ENCODE measurements around the gene CDH15. TPM values are rescaled to one million over a fixed set of nuclear protein-coding genes. Genes with fewer than 3 reads are reported as not detected.
A peak's percentile ranks its signal among the peaks of the same experiment; 100 is the strongest.
"Not testable (repeated sequence)": the region's sequence is repeated elsewhere in the genome, so short reads cannot be mapped to it uniquely, and the experiment has no call there.

The CDH15 gene
- total and polyA plus RNA-seq, 5 donors from 2014 or later, result 0.17 TPM; not detected in 4

- H3K9me3 Mint-ChIP-seq, result peaks cover 0 to 5% (median 0%) of the 10 kb centered on the region in 7 donors
- peaks cover 11% of the 10 kb centered on the region for H3K27me3 Mint-ChIP-seq
- Histone ChIP-seq H3K27ac (ENCODE audit: insufficient read depth, low read length, poor library complexity, severe bottlenecking) (no peak overlapping the region), H3K4me1 (ENCODE audit: control insufficient read depth, insufficient read depth, low read length, poor library complexity, severe bottlenecking) (peaks cover 7% of the 10 kb centered on the region), H3K27me3 (ENCODE audit: control insufficient read depth, insufficient read depth, low read length) (no peaks in the 10 kb centered on the region), H3K4me3 (ENCODE audit: low read depth, low read length) (no peak overlapping the region), H3K9me3 (ENCODE audit: control insufficient read depth in 2 of 2, low read length in 2 of 2) (no peaks in the 10 kb centered on the region), H3K36me3 (ENCODE audit: control insufficient read depth, insufficient read depth, low read length) (no peaks in the 10 kb centered on the region)
- H3K4me3 Mint-ChIP-seq, result peak overlapping the region; percentile 12 to 85 (median 62)
- peak overlapping the region in 2 of 3 donors; percentile 47 to 62 for H3K27ac Mint-ChIP-seq
- DNase-seq, result no peak
- H3K4me1 Mint-ChIP-seq, result peaks cover 0 to 10% (median 4%) of the 10 kb centered on the region in 4 donors
- ATAC-seq (ENCODE audit: low read depth in 2 of 2), result no peak
- H3K36me3 Mint-ChIP-seq, result no peaks in the 10 kb centered on the region
Observed at GRCh38 chr16:89191033-89191900, 19.7 kb downstream of the CDH15 start.

DNA sequence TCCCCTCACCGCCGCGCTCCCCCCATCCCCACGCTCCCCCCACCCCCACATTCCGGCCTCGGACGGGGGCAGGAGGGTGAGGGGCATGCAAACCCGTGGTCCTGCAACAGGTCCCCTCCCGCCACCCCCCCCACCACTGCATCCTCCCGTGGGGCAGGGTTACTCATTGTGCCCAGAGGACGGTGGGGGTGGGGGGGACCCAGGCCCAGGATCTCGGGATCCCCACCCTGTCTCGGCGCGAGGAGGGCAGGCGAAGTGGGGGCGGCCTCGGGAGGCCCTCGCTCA lies 20.3 kb downstream of the CDH15 start:
- Mint-ChIP-seq H3K4me3 (no peak overlapping the region), H3K27me3 (peaks cover 11% of the 10 kb centered on the region), H3K27ac (no peak overlapping the region), H3K9me3 (peaks cover 0 to 5% (median 0%) of the 10 kb centered on the region in 7 donors), H3K36me3 (no peaks in the 10 kb centered on the region), H3K4me1 (peaks cover 0 to 10% (median 4%) of the 10 kb centered on the region in 4 donors)
- Histone ChIP-seq H3K4me1 (ENCODE audit: control insufficient read depth, insufficient read depth, low read length, poor library complexity, severe bottlenecking) (peaks cover 7% of the 10 kb centered on the region), H3K36me3 (ENCODE audit: control insufficient read depth, insufficient read depth, low read length) (no peaks in the 10 kb centered on the region), H3K9me3 (ENCODE audit: control insufficient read depth in 2 of 2, low read length in 2 of 2) (no peaks in the 10 kb centered on the region), H3K27me3 (ENCODE audit: control insufficient read depth, insufficient read depth, low read length) (no peaks in the 10 kb centered on the region), H3K27ac (ENCODE audit: insufficient read depth, low read length, poor library complexity, severe bottlenecking) (peak overlapping the region; percentile 23), H3K4me3 (ENCODE audit: low read depth, low read length) (no peak overlapping the region)
- no peak for ATAC-seq (ENCODE audit: low read depth in 2 of 2)
- no peak for DNase-seq

GRCh38 chr16:89192186-89192955 lies 20.8 kb downstream of the CDH15 start:
- H3K27me3 Mint-ChIP-seq; H3K4me1 ChIP-seq (ENCODE audit: control insufficient read depth, insufficient read depth, low read length, poor library complexity, severe bottlenecking); H3K4me3 ChIP-seq (ENCODE audit: low read depth, low read length); H3K9me3 Mint-ChIP-seq; H3K27ac Mint-ChIP-seq; H3K36me3 Mint-ChIP-seq; H3K27me3 ChIP-seq (ENCODE audit: control insufficient read depth, insufficient read depth, low read length); H3K9me3 ChIP-seq (ENCODE audit: control insufficient read depth in 2 of 2, low read length in 2 of 2); H3K36me3 ChIP-seq (ENCODE audit: control insufficient read depth, insufficient read depth, low read length): not testable (repeated sequence)
- peak overlapping the region; percentile 23 for H3K27ac ChIP-seq (ENCODE audit: insufficient read depth, low read length, poor library complexity, severe bottlenecking)
- ATAC-seq (ENCODE audit: low read depth in 2 of 2) (peak; percentile 4 to 19), DNase-seq (peak; percentile 38 to 78 (median 76))
- peak overlapping the region in 1 of 4 donors; percentile 46 for H3K4me3 Mint-ChIP-seq
- H3K4me1 Mint-ChIP-seq, result peaks cover 0 to 10% (median 4%) of the 10 kb centered on the region in 4 donors

- Mint-ChIP-seq H3K9me3 (peaks cover 0 to 5% (median 0%) of the 10 kb centered on the region in 7 donors), H3K36me3 (no peaks in the 10 kb centered on the region), H3K4me1 (peaks cover 0 to 10% (median 4%) of the 10 kb centered on the region in 4 donors), H3K4me3 (peak overlapping the region in 1 of 4 donors; percentile 46), H3K27ac (no peak overlapping the region), H3K27me3 (peaks cover 6% of the 10 kb centered on the region)
- H3K27me3 ChIP-seq (ENCODE audit: control insufficient read depth, insufficient read depth, low read length), result no peaks in the 10 kb centered on the region
- H3K27ac ChIP-seq (ENCODE audit: insufficient read depth, low read length, poor library complexity, severe bottlenecking), result no peak overlapping the region
- ATAC-seq (ENCODE audit: low read depth in 2 of 2), result peak; percentile 28 to 40
- H3K9me3 ChIP-seq (ENCODE audit: control insufficient read depth in 2 of 2, low read length in 2 of 2), result no peaks in the 10 kb centered on the region
- H3K36me3 ChIP-seq (ENCODE audit: control insufficient read depth, insufficient read depth, low read length), result no peaks in the 10 kb centered on the region
- peaks cover 7% of the 10 kb centered on the region for H3K4me1 ChIP-seq (ENCODE audit: control insufficient read depth, insufficient read depth, low read length, poor library complexity, severe bottlenecking)
- H3K4me3 ChIP-seq (ENCODE audit: low read depth, low read length), result no peak overlapping the region
- DNase-seq, result peak; percentile 49 to 62 (median 50)
Observed at GRCh38 chr16:89192956-89193575, 21.5 kb downstream of the CDH15 start.

DNA sequence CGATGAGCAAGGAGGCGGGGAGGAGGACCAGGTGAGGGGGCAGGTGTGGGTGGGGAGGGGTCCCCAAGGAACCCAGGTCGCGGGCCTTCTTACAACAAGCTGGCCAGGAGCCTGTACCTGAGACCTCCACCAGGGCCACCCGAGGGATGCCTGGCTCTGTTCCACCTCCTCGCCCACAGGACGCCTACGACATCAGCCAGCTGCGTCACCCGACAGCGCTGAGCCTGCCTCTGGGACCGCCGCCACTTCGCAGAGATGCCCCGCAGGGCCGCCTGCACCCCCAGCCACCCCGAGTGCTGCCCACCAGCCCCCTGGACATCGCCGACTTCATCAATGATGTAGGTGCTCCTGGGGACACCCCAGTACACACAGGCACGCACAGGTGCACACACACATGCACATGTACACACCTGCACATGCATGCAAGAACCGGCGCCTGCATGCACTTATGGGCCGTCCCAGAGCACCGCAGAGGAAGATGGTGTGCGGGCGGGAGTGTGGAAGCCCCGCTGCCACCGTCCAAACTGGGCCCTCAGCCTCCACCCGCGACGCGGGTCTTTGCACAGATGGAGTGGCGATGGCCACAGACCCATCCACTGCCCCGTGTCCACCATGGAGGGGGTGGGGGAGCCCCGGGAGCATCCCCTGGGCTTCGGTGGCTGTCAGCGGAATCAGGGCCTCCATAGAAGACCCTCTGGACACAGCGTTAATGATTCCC lies 22.2 kb downstream of the CDH15 start:
- ATAC-seq (ENCODE audit: low read depth in 2 of 2) (no peak), DNase-seq (no peak)
- H3K27me3 Mint-ChIP-seq, result peaks cover 6% of the 10 kb centered on the region
- peak overlapping the region in 1 of 4 donors; percentile 26 for H3K4me3 Mint-ChIP-seq
- Histone ChIP-seq H3K27ac (ENCODE audit: insufficient read depth, low read length, poor library complexity, severe bottlenecking) (no peak overlapping the region), H3K27me3 (ENCODE audit: control insufficient read depth, insufficient read depth, low read length) (no peaks in the 10 kb centered on the region), H3K9me3 (ENCODE audit: control insufficient read depth in 2 of 2, low read length in 2 of 2) (no peaks in the 10 kb centered on the region), H3K36me3 (ENCODE audit: control insufficient read depth, insufficient read depth, low read length) (no peaks in the 10 kb centered on the region), H3K4me1 (ENCODE audit: control insufficient read depth, insufficient read depth, low read length, poor library complexity, severe bottlenecking) (peaks cover 7% of the 10 kb centered on the region), H3K4me3 (ENCODE audit: low read depth, low read length) (no peak overlapping the region)
- H3K27ac Mint-ChIP-seq, result no peak overlapping the region
- peaks cover 0 to 10% (median 4%) of the 10 kb centered on the region in 4 donors for H3K4me1 Mint-ChIP-seq
- H3K36me3 Mint-ChIP-seq, result no peaks in the 10 kb centered on the region
- H3K9me3 Mint-ChIP-seq, result peaks cover 0 to 5% (median 0%) of the 10 kb centered on the region in 7 donors

DNA sequence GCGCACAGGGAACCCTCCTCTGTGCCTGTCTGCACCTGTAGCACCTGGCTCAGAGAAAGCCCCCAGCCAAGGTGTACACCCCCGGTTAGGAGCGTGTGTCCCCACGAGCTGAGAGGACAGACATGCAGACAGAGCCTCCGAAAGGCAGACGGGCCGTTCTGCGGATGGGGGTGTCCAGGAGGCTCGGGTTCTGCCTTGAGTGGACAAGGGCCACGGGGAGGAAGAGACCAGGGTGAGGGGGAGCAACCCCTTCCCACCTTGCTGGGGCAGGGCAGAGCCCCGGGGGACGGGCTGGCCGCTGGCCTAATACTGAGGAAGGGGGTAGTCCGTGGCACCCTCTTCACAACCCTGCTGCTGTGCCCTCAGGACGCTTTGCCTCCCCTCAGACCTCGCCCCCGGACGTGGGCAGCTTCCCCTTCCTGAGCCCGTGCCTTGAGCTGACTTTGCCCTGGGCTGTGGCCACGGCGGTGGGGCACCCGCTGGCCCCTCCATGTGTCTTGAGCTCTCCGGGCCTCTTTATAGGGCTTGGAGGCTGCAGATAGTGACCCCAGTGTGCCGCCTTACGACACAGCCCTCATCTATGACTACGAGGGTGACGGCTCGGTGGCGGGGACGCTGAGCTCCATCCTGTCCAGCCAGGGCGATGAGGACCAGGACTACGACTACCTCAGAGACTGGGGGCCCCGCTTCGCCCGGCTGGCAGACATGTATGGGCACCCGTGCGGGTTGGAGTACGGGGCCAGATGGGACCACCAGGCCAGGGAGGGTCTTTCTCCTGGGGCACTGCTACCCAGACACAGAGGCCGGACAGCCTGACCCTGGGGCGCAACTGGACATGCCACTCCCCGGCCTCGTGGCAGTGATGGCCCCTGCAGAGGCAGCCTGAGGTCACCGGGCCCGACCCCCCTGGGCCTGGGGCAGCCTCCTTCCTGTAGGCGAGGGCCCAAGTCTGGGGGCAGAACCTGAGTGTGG lies 23.1 kb downstream of the CDH15 start:
- Histone ChIP-seq H3K36me3 (ENCODE audit: control insufficient read depth, insufficient read depth, low read length) (no peaks in the 10 kb centered on the region), H3K27ac (ENCODE audit: insufficient read depth, low read length, poor library complexity, severe bottlenecking) (no peak overlapping the region), H3K9me3 (ENCODE audit: control insufficient read depth in 2 of 2, low read length in 2 of 2) (no peaks in the 10 kb centered on the region), H3K27me3 (ENCODE audit: control insufficient read depth, insufficient read depth, low read length) (no peaks in the 10 kb centered on the region), H3K4me3 (ENCODE audit: low read depth, low read length) (no peak overlapping the region), H3K4me1 (ENCODE audit: control insufficient read depth, insufficient read depth, low read length, poor library complexity, severe bottlenecking) (peaks cover 7% of the 10 kb centered on the region)
- peaks cover 0 to 8% (median 1%) of the 10 kb centered on the region in 4 donors for H3K4me1 Mint-ChIP-seq
- H3K9me3 Mint-ChIP-seq, result peaks cover 0 to 5% (median 0%) of the 10 kb centered on the region in 7 donors
- ATAC-seq (ENCODE audit: low read depth in 2 of 2) (no peak), DNase-seq (no peak)
- peaks cover 10% of the 10 kb centered on the region for H3K27me3 Mint-ChIP-seq
- H3K36me3 Mint-ChIP-seq, result no peaks in the 10 kb centered on the region
- H3K27ac Mint-ChIP-seq, result peak overlapping the region in 1 of 3 donors; percentile 60
- H3K4me3 Mint-ChIP-seq, result no peak overlapping the region
